ENCODE measurements around the gene MED25.

The MED25 gene

DNA sequence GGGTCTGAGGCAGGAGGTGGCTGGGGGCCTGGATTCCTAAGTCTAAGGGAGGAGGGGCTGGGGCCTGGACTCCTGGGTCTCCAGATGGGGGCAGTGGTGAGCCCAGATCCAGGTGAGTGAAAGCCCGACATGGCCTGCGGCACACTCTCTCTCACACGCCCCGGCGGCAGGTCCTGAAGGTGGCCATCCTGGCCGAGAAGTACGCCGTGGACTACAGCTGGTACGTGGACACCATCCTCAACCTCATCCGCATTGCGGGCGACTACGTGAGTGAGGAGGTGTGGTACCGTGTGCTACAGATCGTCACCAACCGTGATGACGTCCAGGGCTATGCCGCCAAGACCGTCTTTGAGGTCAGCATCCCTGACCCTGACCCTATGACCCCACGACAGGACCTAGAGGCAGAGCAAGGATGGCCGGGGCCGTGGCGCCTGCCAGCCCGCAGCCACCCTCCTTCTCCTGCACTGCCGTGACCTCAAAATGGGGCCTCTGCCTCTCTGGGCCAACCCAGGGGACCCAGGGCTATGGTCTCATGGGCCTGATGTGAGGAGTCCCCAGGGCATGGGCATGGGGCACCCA lies 18.2 kb upstream of the MED25 start:
- DNase-seq, result no peak

DNA sequence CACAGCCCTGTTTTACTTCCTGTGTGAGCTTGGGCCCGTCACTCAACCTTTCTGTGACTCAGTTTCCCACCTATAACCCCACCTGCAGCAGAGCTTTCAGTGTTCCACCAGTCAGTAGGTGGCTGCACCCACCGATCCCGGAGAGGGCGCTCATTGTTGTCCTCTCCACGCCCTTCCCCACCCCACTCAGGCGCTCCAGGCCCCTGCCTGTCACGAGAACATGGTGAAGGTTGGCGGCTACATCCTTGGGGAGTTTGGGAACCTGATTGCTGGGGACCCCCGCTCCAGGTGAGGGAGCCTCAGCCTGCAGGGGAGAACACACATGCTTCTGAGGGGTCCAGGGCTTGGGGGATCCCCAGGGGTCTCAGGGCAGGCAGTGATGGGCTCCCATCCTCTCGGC lies 17.3 kb upstream of the MED25 start:
- no peak for DNase-seq

DNA sequence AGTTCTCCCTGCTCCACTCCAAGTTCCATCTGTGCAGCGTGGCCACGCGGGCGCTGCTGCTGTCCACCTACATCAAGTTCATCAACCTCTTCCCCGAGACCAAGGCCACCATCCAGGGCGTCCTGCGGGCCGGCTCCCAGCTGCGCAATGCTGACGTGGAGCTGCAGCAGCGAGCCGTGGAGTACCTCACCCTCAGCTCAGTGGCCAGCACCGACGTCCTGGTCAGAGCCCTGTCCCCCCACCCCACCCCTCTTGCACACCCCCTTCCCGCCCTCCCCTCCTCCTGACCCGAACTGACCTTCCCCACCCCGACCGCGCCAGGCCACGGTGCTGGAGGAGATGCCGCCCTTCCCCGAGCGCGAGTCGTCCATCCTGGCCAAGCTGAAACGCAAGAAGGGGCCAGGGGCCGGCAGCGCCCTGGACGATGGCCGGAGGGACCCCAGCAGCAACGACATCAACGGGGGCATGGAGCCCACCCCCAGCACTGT lies 16.6 kb upstream of the MED25 start:
- no peak for DNase-seq

DNA sequence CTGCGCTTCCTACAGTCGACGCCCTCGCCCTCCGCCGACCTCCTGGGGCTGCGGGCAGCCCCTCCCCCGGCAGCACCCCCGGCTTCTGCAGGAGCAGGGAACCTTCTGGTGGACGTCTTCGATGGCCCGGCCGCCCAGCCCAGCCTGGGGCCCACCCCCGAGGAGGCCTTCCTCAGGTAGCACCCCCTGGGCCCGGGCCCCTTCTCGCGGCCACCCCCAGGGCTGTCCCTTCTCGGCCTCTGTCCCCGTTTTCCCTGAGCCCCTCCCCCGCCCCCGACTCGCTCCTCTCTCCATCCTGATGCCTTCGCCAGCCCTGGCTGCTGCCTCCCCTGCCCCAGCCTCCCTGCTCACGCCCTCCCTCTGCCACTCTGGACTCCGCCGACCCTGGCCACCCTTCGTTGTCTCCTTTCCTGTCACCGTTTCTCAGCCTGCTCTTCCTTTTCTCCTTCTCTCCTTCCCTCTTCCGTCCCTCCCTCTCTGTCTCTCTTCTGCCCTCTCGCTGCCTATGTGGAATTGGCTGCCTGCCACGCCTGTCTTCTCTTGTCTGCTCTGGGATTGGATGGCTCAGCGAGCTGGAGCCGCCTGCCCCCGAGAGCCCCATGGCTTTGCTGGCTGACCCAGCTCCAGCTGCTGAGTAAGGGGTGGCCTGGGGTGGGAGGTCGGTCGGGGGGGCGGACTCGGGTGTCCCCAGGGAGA lies 16.0 kb upstream of the MED25 start:
- peak; percentile 80 for DNase-seq

DNA sequence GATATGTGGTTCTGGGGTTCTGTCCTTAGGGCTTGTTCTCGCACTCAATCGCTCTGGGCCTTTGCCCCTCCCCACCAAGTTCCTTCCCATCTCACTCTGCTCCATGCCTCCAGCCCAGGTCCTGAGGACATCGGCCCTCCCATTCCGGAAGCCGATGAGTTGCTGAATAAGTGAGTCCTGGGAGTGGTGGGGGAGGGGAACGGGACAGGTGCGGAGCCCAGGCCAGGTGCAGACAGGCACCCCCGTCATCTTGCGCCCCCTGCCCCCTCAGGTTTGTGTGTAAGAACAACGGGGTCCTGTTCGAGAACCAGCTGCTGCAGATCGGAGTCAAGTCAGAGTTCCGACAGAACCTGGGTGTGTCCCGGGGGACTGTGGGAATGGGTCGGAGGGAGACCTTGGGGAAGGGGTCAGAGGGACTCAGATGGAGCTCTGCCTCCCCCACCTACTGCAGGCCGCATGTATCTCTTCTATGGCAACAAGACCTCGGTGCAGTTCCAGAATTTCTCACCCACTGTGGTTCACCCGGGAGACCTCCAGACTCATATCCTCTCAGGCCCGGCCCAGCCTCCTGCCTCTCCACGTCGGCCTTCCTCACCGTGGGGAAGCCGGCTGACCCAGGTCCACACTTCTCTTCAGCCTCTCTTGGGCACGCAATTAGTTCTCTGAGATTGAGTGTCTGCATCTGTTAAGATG lies 15.1 kb upstream of the MED25 start:
- DNase-seq, result no peak

DNA sequence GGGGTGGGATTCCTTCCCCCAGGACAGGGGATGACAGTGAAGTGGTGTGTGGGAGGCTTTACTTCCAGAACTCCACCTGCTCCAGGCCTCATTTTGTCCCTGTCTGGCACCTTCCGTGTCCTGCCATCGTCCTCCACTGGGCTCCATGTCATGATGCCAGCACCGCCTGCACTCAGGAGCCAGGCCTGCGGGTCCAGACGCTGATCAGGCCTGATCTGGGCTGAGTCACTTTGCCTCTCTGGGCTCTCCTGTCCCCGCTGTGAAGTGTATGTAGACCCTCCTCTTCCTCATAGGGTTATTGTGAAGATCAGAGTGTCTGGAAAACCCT lies 14.6 kb upstream of the MED25 start:
- DNase-seq, result no peak

DNA sequence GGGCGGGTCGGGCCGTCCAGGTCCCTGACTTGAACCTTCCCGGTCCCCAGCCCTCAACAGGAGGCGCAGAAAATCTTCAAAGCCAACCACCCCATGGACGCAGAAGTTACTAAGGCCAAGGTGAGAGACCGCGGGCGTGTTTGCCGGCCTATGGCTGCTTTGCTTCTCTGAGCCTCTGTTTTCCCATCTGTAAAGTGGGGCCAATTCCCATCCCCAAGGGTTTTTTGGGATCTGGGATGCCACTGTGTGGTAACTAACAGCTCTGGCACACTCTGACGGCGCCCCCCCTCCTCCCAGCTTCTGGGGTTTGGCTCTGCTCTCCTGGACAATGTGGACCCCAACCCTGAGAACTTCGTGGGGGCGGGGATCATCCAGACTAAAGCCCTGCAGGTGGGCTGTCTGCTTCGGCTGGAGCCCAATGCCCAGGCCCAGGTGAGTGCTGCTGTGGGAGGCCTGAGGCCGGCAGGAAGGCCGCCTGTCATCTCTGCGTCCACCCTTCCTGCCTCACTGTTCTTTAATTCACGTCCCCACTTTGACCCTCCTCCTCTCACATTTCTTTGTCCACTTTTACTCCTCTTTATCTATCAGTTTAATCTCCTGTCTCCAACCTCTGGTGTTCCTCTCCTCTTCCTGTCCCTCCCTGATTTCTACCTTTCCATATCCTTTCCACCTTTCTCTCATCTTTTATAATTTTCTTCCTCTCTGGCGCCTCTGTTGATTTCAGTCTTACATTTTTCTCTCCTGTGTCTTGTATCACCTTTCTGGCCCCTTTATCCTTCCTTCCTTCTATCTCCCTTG lies 12.1 kb upstream of the MED25 start:
- no peak for DNase-seq

DNA sequence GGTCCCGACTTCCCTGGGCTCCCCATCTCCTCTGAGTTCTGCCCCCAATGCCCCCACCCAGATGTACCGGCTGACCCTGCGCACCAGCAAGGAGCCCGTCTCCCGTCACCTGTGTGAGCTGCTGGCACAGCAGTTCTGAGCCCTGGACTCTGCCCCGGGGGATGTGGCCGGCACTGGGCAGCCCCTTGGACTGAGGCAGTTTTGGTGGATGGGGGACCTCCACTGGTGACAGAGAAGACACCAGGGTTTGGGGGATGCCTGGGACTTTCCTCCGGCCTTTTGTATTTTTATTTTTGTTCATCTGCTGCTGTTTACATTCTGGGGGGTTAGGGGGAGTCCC lies 11.5 kb upstream of the MED25 start:
- no peak for DNase-seq

DNA sequence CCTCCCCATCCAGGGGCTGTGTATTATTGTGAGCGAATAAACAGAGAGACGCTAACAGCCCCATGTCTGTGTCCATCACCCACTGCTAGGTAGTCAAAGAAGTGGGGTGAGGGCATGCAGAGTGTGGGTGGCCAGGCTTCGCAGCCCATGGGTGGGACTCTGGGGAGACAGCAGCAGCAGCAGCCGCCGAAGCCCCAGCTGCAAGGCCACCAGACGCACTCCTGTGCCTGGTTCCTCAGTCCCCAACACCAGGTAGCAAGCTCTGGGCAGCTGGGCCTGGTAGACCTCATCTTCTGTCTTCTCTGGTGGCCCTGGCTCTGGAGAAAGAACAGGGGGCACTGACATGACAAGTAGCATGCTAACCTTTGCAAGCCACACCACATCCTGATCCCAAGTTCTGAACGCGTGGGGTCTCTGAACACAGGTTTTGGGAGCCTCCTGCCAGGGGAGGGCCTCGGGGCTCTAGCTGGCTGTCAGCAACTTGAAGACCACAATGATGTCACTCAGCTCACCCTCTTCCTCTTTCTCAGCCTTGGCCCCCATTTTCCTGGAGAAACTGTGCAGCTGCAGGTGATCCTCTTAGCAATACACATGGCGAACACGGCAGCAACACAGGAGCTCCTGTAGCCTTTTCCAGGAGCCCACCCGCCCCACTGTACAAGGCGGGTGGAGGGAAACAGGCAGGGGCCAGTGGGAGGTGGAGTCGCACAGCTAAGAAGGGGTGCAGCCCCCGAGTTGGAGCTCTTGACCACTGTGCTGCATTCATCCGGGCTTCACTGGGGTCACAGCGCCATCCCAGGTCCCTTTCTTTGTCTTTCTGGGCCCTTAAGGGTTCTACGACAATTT lies 10.8 kb upstream of the MED25 start:
- DNase-seq, result no peak

DNA sequence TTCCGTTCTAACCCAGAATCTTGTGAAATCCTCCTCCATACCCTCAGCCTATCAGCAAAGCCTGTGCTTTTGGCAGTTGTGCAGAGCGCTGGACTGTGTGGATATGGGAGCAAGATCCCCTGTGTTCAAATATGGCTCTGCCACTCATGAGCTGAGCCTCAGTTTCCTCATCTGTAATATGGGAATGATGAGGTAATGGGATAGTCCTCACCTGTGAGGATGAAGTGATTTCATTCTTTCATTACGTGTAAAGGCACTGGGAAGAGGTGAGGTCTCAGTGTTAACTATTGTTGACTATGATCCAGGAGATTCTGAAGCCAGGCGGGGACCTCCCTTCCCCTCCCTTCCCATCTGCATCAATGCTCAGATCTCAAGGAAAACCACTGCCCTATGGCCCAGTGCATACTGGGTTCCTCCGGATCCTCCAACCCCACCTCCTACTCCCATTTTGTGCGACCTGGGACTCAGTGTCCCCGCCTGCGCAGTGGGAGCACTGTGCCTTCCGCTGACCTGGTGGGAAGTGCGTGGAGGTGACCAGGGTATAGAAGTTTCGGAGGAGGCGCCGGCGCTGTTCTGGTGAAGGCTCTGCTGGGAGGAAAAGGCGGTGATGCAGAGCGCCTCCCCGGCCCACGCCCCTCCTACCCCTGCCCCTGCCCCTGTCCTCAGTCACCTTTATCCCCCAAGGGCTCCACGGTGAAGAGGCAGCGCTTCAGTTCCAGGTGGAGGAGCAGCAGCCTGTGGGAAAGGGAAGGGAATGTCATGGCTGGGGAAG lies 10.0 kb upstream of the MED25 start:
- no peak for DNase-seq

DNA sequence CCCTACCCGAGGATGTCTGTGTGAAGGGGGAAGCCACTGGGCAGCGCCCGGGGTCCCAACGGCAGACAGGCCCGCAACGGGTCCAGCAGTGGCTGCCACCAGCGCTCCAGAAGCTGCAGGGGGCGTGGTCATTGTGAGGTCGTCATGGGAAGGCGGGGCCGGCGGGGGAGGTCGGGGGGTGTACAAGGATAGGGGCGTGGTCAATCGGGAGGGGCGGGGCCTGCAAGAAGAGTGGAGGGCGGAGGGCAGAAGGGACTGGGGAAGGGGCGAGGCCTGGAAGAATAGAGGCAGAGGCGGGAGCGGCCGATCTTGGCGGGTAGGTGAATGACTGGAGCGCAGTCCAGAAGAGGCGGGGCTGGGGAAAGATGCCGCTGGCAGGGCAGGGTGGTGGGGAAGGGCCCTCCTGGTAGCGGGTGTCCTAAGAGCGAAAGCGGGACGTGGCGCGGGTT lies 9.4 kb upstream of the MED25 start:
- DNase-seq, result peak; percentile 99

DNA sequence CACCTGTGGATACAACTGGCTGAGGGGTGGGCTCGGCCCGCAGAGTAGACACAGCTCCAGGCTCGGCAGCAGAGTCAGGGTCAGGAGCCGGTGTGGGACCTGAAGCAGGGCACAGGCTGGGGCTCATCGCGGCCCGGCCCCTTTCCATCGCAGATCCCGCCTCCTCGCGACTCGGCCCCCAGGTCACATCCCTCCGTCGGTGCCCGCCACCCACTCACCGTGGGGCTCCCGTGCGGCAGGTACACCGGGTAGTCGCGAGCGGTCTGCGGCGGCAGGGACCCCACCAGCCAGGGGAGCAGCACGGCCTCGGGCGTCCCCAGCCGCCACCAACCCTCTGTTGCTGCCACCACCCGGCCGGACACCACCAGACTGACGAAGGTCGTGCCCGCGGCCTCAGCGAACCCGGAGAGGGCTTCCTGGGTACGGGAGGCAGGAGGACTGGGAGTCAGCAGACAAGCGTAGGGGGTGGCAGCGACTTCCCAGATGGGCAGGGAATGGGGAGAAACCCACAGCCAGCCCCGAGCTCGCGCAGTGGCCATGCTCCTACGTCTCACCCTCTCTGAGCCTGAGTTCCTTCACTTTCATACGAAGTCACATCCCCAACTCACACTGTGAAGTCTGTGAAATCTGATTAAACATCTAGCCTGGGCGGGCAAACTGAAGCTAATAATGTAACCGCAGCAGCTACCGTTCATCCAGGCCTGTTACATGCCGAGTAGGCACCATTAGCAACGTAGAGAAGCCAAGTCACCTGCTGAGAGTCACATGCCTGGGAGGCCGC lies 8.7 kb upstream of the MED25 start:
- DNase-seq, result no peak

DNA sequence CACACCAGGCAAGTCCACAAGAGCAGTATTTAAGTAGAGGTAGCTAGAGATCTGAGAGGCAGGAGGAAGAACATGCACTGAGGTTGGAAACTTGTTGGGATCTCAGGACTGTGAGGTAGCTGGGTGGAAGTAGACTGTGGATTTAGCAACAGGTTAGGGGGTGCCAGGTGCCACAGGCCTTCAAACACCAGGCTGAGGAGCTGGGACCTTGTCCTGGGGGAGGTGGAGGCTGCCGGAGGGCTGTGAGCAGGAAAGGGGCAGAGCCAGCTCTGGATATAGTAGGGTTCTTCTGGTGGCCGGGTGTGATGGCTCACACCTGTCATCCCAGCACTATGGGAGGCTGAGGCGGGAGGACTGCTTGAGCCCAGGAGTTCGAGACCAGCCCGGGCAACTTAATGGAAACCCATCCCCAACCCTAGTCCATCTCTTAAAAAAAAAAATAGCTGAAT lies 8.1 kb upstream of the MED25 start:
- DNase-seq, result no peak

DNA sequence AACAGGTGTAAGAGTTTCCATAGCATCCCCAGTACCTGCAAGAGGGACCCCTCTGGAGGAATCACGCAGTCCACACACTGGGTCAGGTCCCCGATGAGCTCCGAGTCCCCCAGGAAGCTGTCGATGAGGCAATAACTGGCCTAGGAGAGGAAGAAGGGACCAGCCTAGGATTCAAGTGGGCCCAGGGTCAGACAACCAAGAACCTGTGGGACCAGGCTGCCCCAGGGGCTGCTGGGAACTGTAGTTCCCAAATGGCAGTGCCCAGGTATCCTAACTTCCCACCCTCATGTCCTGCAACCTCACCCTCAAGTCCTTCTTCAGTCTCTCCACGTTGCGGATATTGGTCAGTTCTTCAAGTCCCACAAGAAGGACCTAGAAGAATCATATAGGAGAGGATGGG lies 6.8 kb upstream of the MED25 start:
- DNase-seq, result no peak

DNA sequence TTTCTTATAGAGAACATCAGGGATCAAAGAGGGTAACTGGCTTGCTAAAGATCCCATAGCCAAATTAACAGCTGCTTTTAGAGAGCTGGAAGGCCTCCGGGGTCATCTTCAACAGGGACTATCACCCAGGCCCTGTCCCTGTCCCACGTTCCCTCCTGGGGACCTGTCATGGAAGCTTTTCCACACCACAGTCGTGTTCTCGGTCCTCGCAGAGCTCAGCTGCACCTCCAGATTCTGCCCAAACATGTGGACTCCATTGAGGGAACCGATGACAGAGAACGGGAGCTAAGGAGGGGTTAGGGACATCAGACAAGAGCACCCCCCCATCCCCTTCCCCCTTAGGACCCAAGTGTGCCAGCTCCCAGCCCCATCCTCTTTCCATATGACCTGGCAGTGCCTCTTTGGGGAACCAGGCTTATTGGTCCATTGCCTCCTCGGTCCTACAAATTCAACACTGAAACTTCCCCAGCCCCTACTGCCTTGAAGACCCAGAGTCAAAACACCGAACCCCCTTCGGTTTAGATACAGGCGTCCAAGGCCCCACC lies 5.6 kb upstream of the MED25 start:
- no peak for DNase-seq

DNA sequence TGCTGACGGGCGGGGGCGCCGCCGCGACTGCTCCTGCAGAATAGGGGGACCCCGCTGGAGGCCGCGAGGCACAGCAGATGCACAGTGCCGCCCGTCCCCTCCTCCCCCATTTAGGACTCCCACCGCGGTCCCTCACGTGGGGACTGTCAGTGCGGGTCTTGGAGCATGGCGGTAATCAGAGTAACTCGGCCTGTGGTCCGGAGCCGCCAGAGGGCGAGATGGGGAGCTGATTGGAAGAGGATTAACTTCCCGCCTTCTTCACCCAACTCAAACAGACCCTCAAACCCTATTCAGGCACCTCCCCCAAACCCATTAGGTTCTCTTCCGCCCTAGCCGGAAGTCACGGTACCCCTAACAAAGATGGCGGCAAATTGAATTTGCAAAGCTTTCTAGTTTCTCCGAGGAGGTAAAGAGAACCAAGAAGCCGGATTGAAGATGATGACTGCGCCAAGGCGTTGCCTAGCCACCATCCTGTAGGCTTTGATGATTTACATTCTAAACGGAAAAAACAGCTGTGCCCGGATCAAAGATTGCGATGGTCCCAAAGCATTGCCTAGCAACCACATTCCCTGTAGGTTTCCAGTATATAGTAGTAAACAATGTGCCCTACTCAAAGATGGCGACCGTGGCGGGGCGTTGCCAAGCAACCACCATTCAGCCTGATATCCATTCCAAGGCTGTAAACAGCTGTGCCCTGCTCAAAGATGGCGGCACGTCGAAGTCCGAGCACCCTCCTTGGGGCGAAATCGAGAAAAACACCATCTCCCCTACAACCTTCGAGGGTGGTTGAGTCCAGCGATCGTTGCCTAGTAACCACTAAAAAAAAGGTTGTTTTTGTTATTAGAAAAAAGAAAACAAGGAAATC lies 4.9 kb upstream of the MED25 start, which contains the start of gene FUZ:
Gene FUZ (minus strand): TSS at position 296 of the 865 bp plus-strand sequence. CDS start 186 bp downstream, at position 110.
- DNase-seq, result peak; percentile 99

DNA sequence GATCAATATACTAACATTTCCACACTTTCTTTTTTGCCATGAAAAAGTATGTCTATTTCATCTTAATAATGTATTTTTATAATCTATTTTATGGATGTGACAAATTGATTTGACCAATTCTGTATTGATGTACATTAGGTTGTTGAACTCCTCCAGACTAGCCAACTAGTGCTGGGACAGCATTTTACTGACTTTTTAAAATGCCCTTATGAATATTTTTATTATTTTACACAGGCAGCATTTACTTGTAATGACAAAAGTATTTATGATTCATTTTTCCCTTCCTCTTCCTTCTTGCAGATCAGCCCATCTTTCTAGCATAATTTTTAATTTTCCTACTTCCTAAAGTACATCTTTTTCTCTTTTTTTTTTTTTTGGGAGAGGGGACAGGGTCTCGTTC lies 4.1 kb upstream of the MED25 start:
- no peak for DNase-seq

DNA sequence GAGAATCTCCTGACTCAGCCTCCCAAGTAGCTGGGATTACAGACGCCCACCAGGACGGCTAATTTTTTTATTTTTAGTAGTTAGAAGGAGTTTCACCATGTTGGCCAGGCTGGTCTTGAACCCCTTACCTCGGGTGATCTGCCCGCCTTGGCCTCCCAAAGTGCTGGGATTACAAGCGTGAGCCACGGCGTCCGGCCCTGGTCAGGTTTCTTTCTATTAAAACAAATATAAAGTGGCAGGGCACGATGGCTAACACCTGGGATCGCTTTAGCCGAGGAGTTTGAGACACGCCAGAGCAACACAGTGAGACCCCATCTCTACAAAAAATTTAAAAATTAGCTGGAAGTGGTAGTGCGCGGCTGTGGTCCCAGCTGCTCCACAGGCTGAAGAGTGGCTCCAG lies 1.5 kb upstream of the MED25 start:
- DNase-seq, result no peak

DNA sequence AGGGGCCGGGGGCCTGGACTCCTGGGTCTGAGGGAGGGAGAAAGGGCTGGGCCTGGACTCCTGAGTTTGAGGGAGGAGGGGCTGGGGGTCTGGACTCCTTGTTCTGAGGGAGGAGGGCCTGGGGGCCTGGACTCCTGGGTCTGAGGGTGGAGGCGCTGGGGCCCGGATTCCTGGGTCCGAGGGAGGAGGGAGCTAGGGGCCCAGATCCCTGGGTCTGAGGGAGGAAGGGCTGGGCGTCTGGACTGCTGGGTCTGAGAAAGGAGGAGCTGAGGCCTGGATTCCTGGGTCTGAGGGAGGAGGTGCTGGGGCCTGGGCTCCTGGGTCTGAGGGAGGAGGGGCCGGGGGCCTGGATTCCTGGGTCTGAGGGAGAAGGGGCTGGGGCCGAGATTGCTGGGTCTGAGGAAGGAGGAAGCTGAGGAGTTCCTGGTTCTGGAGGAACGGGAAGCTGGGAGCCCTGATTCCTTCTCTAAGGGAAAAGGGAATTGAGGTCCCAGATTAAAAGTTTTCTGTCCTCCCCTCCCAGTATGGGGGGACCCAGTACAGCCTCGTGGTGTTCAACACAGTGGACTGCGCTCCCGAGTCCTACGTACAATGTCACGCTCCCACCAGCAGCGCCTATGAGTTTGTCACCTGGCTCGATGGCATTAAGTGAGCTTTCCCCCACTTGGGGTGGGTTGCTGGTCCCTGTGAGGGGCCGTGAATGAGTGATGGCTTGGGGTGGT lies 721 bp downstream of the MED25 start:
- DNase-seq, result no peak

All from NCI-H1436 (cell line).